Panc1 (cell line): ENCODE measurements around the gene SERGEF. TPM values are rescaled to one million over a fixed set of nuclear protein-coding genes. Genes with fewer than 3 reads are reported as not detected.

Experiments
- ATAC-seq: fragments of 200-7000 bp; cut with Tn5 transposase; 2 replicates; pipeline ENCODE4 v1.9.1; 2020; ENCODE audit warnings: mild to moderate bottlenecking, moderate library complexity
- BruUV-seq: library from RNA; stranded (reverse); fragments of 400-500 nt; replicated peaks from 2 replicates; lab custom pipeline; 2021; lab: Mats Ljungman, UMichigan
- CTCF ChIA-PET: fragments of 300-600 bp; sonication (Branson Sonifier 250); formaldehyde crosslinking; loops from one replicate; lab custom pipeline; 2022; ENCODE audit warnings: antibody characterized with exemption; lab: Charles Lee
- POLR2A ChIA-PET: fragments of 300-600 bp; sonication (Branson Sonifier 250); formaldehyde crosslinking; loops from one replicate; lab custom pipeline; 2022; ENCODE audit warnings: antibody characterized with exemption; lab: Charles Lee
- DNase-seq: peaks from one replicate; pipeline ENCODE4 v3.0.0-alpha.2; 2010; ENCODE audit warnings: low read depth, low spot score
- H3K27ac ChIP-seq: 2 replicates; pipeline ENCODE4 v1.5.1; 2011; ENCODE audit warnings: mild to moderate bottlenecking, low read length, inconsistent platforms
- H3K27me3 ChIP-seq: fragments of 200-500 bp; sonication (Bioruptor generic); 2 replicates; pipeline ENCODE4 v1.6.0; 2014; ENCODE audit warnings: low read length, inconsistent platforms; ENCODE audit not compliant: control insufficient read depth, insufficient read depth
- H3K36me3 ChIP-seq: fragments of 200-500 bp; sonication (Bioruptor generic); 2 replicates; pipeline ENCODE4 v1.5.1; 2014; ENCODE audit warnings: inconsistent platforms, mild to moderate bottlenecking, low read length, moderate library complexity; ENCODE audit not compliant: control insufficient read depth, insufficient read depth
- H3K4me1 ChIP-seq: 2 replicates; pipeline ENCODE4 v1.5.1; 2011; ENCODE audit warnings: inconsistent platforms, mild to moderate bottlenecking, low read length, moderate library complexity; ENCODE audit not compliant: control insufficient read depth, insufficient read depth
- H3K4me3 ChIP-seq, 2 experiments: 2 replicates each; pipeline ENCODE4 v1.5.1; 2011 to 2012; ENCODE audit warnings: low read depth in 2 of 2, low read length in 2 of 2, mild to moderate bottlenecking in 2 of 2, inconsistent platforms in 1 of 2, moderate library complexity in 1 of 2
- H3K9me3 ChIP-seq: fragments of 200-500 bp; sonication (Bioruptor generic); 2 replicates; pipeline ENCODE4 v1.5.1; 2014; ENCODE audit warnings: low read depth, mild to moderate bottlenecking, inconsistent platforms, low read length, moderate library complexity; ENCODE audit not compliant: control insufficient read depth, insufficient read depth
- CTCF ChIP-seq: fragments of 450-650 bp; IDR thresholded peaks from 2 replicates; pipeline ENCODE4 v1.5.1; 2017; ENCODE audit warnings: mild to moderate bottlenecking
- POLR2AphosphoS5 ChIP-seq: IDR thresholded peaks from 2 replicates; pipeline ENCODE4 v1.6.1; 2012; ENCODE audit warnings: mild to moderate bottlenecking, low read depth, low read length, moderate library complexity
- REST ChIP-seq, 2 experiments: IDR thresholded peaks; 2 replicates each; pipeline ENCODE4 v1.6.1; 2011 to 2012; ENCODE audit warnings: low read depth in 2 of 2, control low read depth in 1 of 2, low read length in 1 of 2, mild to moderate bottlenecking in 1 of 2, moderate library complexity in 1 of 2; ENCODE audit not compliant: insufficient read depth in 1 of 2
- SIN3A ChIP-seq: IDR thresholded peaks from 2 replicates; pipeline ENCODE4 v1.6.1; 2012; ENCODE audit warnings: low read depth, mild to moderate bottlenecking, low read length, moderate library complexity, borderline replicate concordance; ENCODE audit not compliant: insufficient read depth
- TCF7L2 ChIP-seq: IDR thresholded peaks from 2 replicates; pipeline ENCODE4 v1.6.1; 2011; ENCODE audit warnings: mild to moderate bottlenecking, low read depth, low read length, inconsistent platforms
- in situ Hi-C: cut with HindIII; loops from 2 replicates; pipeline ENCODE4 v1.10.0; 2016; ENCODE audit warnings: low sequenced_read_pairs, low pct_unique_long_range_greater_than_20kb
- intact Hi-C: fragments of 100-400 bp; cut with micrococcal nuclease; formaldehyde crosslinking; loops from one replicate; pipeline ENCODE4 v1.10.0; 2022; ENCODE audit not compliant: unreplicated experiment
- total RNA-seq: library from RNA; stranded (reverse); gene quantifications from one replicate; pipeline ENCODE4 v1.2.1, GENCODE V29; 2021; ENCODE audit not compliant: unreplicated experiment

Gene SERGEF
- total RNA-seq, 1 experiment from 2014 or later: 35.5 TPM

- POLR2A ChIA-PET: no interaction called here
- CTCF ChIA-PET: no interaction called here
- H3K27ac ChIP-seq: no peak overlapping the region
- H3K27me3 ChIP-seq: no peaks in the 10 kb centered on the region
- no peak for DNase-seq
- no peak overlapping the region for H3K4me3 ChIP-seq
- in situ Hi-C loops: no loop called here
- ATAC-seq: no peak
- BruUV-seq: no TSS peak
- intact Hi-C loops: no loop called here
- H3K36me3 ChIP-seq: no peaks in the 10 kb centered on the region
- no peaks in the 10 kb centered on the region for H3K4me1 ChIP-seq
- H3K9me3 ChIP-seq: no peaks in the 10 kb centered on the region
- TF ChIP-seq CTCF (no peak), TCF7L2 (no peak), REST (IDR thresholded peaks at IDR 0.05; ENCODE audit: insufficient read depth in 1 of 2, low read depth in 2 of 2, low read length in 1 of 2) (no peak), SIN3A (no peak), POLR2AphosphoS5 (no peak)
These were observed 85.8 kb downstream of the SERGEF start for GRCh38 chr11:17927041-17927440.

GRCh38 chr11:17924713-17925112, 88.1 kb downstream of the SERGEF start:
- no peaks in the 10 kb centered on the region for H3K9me3 ChIP-seq
- in situ Hi-C loops (no loop called here), intact Hi-C loops (no loop called here)
- BruUV-seq: no TSS peak
- H3K27me3 ChIP-seq: no peaks in the 10 kb centered on the region
- ChIA-PET CTCF (no interaction called here), POLR2A (no interaction called here)
- no peaks in the 10 kb centered on the region for H3K4me1 ChIP-seq
- no peak for TF ChIP-seq TCF7L2
- TF ChIP-seq POLR2AphosphoS5: no peak
- no peak for TF ChIP-seq CTCF
- TF ChIP-seq SIN3A: no peak
- TF ChIP-seq REST (IDR thresholded peaks at IDR 0.05; ENCODE audit: insufficient read depth in 1 of 2, low read depth in 2 of 2, low read length in 1 of 2): no peak
- ATAC-seq (no peak), DNase-seq (no peak)
- no peaks in the 10 kb centered on the region for H3K36me3 ChIP-seq
- no peak overlapping the region for H3K27ac ChIP-seq
- H3K4me3 ChIP-seq: no peak overlapping the region
